COLO668 (cell line): ENCODE data around the gene FBLN1.

Source experiments
- DNase-seq: peaks from one replicate; lab custom pipeline; 2025; ENCODE audit not compliant: unreplicated experiment; lab: John Stamatoyannopoulos, UW

The FBLN1 gene

DNA sequence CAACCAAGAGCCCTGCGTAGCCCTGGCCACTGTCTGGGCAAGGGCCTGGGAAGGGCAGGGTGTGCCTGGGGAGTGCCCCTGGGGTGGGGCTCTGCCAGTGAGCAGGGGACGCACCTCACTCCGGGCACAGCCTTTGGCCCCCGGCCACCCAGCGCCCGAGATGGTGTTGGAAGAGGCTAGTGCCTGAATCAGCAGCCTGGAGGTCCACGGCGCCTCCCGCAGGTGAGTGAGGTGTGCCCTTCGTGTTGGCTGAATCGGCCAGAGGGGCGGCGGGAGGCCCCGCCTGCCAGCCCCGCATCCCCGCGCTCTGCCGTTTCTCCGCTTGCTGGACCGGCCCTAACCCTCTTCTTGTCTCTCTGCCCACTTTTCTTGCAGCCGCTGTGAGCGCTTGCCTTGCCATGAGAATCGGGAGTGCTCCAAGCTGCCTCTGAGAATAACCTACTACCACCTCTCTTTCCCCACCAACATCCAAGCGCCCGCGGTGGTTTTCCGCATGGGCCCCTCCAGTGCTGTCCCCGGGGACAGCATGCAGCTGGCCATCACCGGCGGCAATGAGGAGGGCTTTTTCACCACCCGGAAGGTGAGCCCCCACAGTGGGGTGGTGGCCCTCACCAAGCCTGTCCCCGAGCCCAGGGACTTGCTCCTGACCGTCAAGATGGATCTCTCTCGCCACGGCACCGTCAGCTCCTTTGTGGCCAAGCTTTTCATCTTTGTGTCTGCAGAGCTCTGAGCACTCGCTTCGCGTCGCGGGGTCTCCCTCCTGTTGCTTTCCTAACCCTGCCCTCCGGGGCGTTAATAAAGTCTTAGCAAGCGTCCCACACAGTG is 60.1 kb downstream of the FBLN1 start:
- DNase-seq, result no peak

DNA sequence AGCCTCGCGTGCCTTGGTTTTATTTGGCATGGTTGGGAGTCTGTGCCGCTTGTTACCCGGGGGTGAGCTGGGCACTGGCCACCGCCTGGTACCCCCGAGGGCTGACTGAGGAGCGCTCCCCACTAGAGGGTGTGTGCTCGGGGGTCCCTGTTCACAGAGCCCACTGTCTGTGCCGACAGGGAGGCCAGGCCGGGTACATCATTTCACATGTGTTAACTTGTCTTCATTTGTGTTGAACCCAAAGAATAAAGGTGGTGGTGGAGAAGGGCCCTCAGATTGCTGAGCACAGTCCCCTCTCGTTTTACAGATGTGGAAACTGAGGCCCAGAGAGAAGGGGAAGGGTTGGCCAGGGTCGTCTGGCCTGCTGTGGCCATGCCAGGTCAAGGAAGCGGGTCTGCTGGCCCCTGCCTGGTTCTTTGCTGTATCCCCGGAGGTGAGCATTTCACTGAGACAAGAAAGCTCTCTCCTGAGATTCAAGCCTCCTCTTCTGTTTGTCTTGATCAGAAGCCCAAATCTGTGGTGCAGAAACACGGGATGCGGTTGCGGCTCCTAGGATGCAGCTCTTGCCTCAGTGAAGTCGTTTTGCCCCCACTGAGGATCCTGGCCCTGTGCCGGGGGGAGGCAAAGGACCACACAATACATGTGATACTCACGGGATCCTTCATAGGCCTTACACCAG is 60.8 kb downstream of the FBLN1 start:
- no peak for DNase-seq

DNA sequence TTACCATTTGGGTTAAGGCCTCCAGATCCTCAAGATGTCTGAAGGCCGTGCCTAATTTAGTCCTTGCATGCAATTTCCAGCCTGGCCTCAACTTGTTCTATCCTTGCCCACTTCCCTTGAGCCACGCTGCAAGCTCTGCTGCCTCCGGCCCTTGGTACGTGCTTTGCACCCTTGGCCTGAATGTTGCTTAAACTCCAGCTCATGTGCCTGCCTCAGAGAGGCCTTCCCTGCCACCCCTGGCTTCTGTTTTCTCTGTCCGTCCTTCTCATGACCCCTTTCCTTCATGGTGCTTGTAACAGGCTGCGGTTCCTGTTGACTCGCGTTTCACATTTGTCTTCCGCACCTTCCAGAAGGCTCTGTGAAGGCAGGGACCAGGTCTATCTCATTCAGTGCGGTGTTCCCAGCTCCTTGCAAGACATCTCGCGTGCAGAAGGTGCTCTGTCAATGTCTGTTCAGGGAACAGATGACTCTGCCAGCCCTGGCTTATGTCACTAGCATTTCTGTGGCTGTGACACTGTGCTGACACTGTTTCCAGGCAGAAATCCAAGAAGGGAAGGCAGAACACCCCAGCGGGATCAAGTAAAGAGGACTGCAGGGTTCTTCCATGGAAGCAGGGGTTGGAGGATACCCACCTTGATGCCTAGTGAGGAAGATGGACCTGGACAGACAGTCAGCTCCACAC is 61.8 kb downstream of the FBLN1 start:
- DNase-seq, result no peak

DNA sequence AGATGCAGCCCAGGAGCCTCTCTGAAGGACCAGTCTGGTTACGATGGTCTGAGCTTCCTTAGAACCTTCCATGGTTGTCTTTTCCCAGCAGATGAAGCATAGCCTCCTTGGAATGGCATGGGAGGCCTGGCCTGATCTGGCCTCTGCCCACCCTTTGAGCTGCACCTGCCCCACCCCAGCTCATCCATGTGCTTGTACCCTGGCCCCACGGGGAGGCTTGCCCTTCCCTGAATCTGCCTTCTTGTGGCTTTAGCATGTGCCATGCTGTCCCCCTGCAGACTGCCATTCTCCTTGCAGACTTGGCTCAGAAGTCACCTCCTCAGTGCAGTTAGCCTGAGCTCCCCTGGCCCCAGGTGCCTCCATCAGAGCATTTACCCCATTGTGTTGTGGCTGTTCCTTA is 62.5 kb downstream of the FBLN1 start:
- DNase-seq, result no peak

DNA sequence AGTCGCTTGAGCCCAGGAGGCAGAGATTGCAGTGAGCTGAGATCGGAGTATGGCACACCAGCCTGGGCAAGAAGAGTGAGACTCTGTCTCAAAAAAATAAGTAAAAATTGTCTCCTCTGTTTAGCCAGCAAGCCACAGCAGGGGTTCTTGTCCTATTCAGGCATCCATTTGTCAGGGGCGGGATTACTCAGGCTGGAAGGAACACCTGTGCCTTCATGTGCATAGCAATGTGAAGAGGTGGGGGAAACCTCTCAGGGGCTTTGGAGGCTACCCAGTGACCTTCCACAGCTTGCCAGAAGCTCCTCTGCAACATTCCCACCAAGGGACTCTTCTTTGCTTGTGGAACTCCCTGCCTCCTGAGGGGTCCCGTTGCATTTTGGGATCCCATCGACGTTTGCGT is 63.3 kb downstream of the FBLN1 start:
- no peak for DNase-seq

DNA sequence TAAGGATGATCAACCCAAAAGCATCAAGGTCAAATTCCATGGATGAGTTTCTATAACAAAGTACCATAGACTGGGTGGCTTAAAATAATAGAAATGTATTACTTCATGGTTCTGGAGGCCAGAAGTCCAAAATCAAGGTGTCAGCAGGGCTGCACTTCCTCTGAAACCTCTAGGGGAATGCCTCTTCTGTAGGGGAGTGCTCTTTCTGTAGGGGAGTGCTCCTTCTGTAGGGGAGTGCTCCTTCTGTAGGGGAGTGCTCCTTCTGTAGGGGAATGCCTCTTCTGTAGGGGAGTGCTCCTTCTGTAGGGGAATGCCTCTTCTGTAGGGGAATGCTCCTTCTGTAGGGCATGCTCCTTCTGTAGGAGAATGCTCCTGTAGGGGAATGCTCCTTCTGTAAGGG is 65.5 kb downstream of the FBLN1 start:
- DNase-seq, result no peak

DNA sequence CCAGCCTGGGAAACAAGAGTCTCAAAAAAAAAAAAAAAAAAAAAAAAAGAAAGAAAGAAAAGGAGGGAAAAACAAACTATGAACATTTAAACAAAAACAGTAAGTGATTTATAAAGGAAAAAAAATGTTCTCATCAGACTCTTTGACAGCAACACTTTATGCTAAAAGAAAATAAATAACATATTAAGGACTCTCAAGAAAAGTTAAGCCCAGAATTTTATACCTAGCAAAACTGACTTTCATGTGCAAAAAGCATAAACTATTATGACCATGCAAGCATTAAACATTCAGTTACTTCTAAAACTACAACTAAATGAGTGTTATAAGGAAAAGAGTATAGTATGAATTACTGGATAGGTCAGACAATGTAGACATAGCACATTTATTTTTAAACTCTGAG is 68.4 kb downstream of the FBLN1 start:
- no peak for DNase-seq

DNA sequence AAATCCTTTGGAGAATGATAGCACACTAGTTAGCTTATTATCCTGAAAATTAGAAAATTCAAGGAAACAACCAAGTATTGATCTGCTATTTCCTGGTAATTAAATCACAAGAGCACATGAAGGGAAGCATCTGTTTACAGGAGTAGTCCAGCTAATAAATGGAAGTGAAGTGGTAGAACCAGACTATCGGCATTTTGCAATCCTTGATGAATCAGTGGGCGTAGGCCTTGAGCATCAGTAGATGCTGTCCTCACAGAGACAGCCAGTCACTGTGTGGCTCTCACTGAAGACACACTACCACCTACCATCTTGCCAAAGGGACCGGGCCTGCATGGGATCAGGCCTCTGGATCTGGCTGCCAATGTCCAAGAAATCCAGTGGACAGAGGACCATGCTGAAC is 69.8 kb downstream of the FBLN1 start:
- no peak for DNase-seq

DNA sequence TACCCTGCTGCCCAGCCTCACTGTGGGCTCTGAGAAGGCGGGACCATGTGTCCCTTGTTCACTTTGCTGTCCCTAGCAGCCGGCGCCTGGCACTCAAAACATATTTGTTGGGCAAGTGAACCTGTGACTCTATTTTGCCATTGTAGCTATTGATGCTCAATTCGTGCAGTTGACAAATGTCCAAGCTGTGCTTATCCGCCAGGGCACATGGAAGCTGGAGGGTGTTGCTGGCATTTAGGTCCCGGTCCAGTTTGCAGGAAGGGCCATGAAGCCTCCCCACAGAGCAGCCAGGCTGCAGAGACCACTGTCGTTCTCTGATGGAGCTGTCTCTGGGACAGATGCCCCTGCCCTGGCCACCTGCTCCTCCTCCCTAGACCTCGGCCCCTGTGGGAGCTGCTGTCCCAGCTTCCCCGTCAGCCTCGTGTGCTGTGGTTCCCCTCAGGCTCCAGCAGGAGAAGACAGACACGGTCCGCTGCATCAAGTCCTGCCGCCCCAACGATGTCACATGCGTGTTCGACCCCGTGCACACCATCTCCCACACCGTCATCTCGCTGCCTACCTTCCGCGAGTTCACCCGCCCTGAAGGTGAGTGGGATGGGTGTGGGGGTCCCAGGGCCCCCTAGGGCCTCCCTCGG is 71.5 kb downstream of the FBLN1 start:
- DNase-seq, result peak; percentile 28

DNA sequence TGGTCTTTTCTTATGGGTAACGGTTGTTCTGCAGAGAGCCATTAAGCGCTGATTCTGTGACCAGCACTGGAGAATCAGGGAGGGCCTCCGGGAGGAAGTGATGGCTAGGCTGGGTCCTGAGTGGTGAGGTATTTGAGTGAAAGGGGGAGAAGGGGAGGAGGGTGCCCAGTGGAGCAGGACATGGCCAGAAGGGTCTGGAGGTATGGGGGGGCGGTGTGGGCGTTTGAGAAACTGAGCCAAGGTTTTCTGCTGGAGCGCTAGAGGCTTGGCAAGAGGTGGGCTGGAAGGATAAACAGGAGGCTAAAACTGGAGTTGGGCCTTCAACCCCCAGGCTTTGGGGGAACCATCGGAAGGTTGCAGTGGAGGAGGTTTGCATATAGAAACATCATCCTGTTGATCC is 72.5 kb downstream of the FBLN1 start:
- DNase-seq, result no peak

DNA sequence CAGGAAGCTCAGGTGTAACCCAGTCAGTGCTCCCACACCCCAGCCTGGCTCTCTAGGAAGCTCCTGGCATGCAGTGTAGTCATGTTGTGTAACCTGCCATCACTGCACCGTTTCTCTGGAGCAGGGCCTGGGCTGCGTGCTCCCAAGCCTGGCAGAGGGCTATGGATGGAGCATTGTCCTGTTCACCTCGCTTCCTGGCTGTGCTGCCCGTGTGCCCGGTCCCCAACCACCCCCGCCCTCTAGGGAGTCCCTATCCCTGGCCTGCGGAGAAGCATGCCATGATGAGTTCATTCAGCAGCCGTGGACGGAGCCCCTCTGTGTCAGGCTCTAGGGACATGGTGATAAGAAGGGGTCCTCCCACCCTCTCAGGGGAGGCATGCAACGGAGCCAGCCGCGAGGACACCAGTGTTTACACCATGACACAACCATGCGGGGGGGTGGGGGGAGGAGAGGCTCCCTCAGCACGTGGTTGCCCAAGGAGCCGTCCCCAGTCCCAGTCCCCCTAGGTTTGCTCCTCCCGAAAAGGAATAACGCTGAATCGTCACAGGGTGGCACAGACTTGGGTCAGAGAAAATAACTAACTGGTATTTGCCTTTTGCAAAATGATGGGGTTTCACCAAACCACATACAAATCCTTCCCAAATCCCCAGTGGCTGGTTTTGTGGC is 73.1 kb downstream of the FBLN1 start:
- no peak for DNase-seq

DNA sequence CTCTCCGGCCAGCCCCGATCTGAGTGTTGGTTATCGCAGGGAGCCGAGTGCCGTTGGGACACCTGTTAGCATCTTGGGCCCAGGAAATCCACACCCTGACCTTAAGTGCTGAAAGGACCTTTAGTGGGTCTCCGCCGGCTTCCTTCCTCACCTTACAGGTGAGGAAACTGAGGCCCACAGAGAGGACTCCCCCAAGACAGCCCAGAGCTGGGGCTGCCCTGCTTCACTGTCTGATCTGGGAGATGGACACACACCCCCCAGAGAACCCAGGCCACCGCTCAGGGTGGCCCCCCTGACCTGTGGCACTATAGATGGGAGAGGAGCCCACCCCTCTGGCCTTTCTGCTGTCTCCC is 73.6 kb downstream of the FBLN1 start:
- no peak for DNase-seq

DNA sequence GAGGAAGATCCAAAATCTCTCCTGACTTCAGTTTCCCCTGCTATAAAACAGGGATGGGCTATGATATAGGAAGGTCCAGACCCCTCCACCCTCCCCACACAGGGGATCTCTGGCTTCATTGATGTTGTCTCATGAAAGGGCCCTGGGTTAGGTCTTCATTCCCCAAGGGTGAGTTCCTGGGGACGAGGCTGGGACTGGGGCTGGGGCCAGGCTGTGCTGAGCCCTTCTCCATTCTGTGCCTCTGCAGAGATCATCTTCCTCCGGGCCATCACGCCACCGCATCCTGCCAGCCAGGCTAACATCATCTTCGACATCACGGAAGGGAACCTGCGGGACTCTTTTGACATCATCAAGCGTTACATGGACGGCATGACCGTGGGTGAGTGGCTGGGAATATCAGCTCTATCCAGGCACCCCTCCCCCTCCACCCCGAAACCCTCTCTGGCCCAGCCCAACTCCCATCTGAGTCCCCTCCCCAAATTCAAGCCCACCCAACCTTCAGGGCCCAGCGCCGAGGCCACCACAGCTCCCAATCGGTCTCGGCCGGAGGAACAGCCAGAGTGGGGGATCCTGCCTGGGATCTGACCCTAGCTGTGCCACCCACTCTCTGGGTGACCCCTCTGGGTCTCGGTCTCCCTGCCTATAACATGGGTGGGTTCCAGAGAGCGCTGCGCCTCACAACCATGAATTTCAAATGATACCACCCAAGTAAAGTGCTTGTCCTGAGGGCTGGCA is 74.2 kb downstream of the FBLN1 start:
- DNase-seq, result no peak

DNA sequence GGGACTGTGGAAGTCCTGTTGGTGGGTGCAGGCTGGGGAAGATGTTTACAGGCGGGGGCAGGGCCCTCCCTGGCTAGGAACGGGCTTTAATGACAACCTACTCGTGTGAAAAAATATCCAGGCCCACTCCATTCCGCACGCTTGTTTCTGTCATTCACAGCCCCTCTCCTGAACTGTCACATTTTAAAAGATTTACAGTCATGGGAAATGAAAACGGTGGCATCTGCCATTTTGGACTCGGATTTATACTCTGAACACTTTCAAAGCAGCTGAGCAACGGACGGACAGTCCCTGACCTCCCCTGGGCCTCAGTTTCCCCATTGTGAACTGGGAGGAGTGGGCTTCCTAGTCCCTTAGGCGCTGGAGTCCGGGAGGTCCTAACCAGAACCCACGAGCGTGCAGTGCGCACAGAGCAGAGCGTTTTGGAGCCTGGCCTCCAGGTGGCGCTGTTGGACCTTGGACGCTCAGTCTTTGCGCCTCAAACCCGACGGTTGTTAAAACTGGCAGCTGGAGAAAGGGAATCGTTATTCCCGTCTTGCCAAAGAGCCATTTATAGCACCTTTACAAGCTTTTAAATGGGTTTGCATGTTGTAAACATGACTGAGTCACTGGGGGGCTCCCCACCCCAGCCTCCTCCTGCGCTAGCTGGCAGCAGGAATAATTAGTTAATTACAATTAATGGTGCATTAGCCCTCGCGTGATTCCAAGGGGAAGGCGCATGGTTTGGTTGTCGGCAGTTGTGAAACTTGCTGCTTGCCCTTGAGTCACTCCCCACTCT is 75.3 kb downstream of the FBLN1 start:
- DNase-seq, result peak; percentile 81

DNA sequence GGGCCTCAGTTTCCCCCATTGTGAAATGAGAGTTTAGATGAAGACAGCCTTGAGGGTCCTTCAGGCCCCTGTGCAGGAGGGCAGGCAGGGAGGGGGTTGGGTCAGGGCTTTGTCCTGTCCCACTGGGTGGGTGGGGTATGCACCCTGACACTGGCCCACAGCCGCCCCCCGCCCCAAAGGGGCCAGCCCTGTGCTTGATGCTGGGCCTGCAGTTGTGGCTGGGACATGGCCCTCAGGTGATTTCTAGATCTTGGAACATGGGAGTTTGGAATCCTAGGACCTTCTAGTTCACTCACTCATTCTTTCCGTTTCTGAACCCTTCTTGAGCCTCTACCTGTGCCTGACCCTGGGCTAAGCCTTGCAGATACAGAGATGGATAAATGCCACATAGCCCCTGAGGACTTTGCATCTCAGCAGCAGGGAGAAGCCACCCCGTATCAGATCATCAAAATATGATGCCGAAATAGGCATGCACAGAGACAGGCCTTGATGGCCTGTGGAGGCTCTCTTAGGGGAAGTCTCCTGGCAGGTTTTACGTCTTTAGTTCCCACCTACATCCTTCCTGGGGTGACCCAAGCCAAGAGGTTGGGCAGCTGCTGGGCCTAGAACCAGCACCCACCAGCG is 76.0 kb downstream of the FBLN1 start:
- DNase-seq, result no peak

DNA sequence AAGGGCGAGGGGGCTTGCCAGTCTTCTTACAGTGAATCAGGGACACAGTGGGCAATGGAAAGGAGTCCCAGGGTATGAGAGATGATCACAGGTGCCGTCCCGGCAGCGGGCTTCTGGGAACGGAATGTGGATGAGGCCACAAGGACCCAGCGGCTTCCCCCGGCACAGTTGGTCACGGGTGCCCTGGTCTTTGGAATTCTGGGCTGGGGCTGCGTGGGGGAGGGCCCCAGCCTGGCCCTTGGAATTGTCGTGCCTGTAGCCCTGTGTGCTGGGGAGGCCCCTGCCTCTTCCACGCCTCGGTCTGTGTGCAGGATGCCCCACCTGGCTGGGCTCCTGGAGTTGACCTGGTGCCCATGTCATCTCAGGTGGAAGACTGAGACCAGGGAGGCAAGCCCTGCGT is 76.6 kb downstream of the FBLN1 start:
- DNase-seq, result no peak

DNA sequence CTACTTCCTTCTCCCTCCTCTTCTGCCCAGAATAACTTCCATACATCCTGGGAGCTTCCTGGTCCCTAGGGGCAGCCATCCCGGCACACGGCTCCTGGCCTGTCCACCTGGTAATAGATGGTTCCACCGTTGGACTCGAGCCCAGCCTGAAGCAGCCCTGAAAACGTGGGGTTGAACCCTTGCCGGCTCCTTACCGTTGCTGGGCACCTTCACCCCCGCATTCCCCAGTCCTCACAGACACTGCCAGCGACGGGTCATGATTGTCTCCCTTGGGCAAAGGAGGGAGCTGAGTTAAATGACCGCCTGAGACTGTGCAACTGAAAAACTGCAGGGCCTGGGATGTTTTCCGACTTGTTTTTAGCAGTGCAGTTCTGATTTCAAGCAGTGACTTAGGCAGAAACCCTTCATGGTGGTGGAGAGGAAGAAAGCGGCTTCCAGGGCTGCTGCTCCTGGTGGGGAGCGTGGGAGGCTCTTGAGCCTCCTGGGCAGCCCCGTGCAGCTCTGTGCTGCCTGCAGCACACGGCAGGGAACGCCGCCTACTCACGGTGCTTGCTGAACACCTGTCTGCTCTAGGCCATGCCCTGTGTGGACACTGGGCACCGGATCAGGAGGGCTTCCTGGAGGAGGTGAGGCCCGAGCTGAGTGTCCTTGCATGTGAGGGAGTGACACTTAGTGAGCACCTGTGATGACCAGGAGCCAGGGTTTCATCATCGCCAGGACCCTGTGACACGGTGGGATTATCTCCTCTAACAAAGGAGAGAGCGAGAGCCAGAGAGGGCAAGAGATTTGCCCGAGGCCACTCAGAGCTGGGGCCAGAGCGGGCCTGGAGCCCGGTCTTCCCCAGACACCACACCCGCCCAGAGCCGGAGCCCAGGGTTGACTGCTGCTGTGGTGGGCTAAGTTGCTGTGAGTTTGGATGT is 77.4 kb downstream of the FBLN1 start:
- no peak for DNase-seq

DNA sequence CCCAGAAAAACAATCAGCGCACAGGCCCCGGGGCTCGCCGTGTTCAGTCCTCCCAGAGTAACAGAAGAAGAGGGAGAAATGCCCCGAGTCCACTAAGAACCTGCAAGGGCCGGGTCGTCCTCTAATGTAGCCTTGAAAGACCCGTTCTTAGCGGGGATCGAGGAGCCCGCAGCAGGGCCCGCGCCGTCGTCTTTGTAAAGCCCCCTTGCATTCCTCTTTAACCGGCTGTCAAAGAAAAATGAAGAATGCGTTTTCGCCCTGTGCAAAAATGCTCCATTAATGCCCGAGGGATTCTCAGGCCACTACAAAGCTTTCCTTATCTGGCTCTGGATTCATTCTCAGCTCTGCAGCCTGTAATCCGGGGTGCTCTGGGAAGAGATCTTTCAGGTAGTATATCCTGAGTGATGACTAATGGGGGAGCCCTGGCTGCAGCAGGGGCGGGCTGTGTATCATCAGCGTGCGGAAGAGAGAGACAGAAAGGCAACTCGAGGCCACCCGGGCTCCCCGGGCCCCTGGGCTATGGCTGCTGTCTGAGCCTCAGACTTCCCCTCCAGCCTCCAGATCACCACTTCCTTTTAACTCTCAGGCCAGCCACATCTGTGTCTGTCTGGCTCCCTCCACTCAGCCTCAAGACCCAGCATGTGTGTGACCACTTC is 78.2 kb downstream of the FBLN1 start:
- DNase-seq, result no peak
